Vagina (tissue), 2 donors: ENCODE data around the gene MGAT3.

Experiments used
- POLR2A ChIP-seq, 2 donors: fragments of 450-650 bp; IDR thresholded peaks; one replicate each; pipeline ENCODE4 v1.6.1; 2017; ENCODE audit warnings: antibody characterized with exemption in 2 of 2, mild to moderate bottlenecking in 2 of 2, moderate library complexity in 2 of 2
- TF ChIP-seq, protein P1 (sequence below), 3 experiments: fragments of 450-650 bp in 2 of 3; fragments of 200-600 bp in 1 of 3; sonication (generic) in 1 of 3; IDR thresholded peaks; one replicate each; pipeline ENCODE4 v1.5.1; 2017 to 2019; ENCODE audit warnings: antibody characterized with exemption in 3 of 3, mild to moderate bottlenecking in 2 of 3, moderate library complexity in 2 of 3

DNA sequence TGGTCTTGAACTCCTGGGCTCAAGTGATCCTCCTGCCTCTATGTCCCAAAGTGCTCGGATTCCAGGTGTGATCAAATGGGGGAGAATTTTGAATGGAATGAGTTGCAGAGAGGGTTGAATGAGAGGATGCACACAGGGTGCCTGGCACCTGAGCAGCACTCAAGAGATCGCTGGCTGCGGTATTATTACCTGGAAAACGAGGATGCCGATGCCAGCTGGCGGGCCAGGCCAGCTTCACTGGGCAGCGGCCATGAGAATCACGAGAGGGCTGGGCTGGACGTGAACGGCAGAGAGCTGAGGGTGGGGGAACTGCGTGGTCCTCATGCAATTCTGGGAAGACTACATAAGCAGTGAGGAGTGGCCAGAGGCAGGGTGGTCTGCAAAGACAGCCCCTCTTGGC, 2.9 kb downstream of the MGAT3 start:
- TF ChIP-seq, protein P1, sequence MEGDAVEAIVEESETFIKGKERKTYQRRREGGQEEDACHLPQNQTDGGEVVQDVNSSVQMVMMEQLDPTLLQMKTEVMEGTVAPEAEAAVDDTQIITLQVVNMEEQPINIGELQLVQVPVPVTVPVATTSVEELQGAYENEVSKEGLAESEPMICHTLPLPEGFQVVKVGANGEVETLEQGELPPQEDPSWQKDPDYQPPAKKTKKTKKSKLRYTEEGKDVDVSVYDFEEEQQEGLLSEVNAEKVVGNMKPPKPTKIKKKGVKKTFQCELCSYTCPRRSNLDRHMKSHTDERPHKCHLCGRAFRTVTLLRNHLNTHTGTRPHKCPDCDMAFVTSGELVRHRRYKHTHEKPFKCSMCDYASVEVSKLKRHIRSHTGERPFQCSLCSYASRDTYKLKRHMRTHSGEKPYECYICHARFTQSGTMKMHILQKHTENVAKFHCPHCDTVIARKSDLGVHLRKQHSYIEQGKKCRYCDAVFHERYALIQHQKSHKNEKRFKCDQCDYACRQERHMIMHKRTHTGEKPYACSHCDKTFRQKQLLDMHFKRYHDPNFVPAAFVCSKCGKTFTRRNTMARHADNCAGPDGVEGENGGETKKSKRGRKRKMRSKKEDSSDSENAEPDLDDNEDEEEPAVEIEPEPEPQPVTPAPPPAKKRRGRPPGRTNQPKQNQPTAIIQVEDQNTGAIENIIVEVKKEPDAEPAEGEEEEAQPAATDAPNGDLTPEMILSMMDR (IDR thresholded peaks at IDR 0.05), result no peak
- no peak for TF ChIP-seq POLR2A (IDR thresholded peaks at IDR 0.05)
